ENCODE data around the gene MEA1.
"Not testable (repeated sequence)": the region's sequence is repeated elsewhere in the genome, so short reads cannot be mapped to it uniquely, and the experiment has no call there.

Gene MEA1

DNA sequence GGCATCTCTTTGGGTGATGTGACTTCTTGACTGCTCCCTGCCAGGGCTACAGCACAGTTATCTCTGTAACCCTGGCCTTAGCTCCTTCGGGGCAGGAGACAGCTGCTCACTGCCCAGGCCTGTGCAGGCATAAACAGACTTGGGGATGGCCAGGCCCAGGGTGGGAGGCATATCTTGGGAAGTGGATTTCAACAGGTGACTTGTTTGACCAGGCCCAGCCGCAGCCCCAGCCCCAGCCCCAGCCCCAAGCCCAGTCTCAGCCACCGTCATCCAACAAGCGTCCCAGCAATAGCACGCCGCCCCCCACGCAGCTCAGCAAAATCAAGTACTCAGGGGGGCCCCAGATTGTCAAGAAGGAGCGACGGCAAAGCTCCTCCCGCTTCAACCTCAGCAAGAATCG is 7.5 kb downstream of the MEA1 start:
- FAIRE-seq, result no peak

DNA sequence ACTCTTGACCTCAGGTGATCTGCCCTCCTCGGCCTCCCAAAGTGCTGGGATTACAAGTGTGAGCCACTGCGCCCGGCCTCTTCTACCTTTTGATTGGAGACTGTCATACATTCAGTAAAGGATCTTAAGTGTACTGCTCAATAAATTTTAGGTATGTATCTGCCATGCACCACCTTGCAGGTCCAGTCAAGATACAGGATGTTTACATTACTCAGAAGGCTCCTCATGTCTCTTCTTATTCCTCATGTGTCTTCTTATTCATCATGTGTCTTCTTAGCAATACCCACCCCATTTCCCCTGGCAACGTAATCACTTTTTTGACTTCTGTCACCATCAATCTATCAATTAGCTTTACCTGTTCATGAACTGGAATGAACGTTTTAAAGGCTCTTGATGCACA is 7.9 kb downstream of the MEA1 start:
- FAIRE-seq, result no peak

DNA sequence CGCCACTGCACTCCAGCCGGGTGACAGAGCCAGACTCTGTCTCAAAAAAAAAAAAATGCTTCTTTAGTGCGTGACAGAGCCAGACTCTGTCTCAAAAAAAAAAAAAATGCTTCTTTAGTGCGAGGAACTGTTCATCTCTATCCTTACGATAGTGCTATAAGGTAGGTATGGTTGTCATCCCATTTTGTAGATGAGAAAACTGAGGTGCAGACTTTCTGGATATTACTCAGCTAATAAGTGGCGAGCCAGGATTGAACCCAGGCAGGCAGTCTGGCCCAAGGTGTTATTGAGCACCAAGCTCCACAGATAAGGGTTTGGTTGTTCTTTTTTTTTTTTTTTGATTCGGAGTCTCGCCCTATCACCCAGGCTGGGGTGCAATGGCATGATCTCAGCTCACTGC is 11.9 kb downstream of the MEA1 start:
- FAIRE-seq, result no peak

DNA sequence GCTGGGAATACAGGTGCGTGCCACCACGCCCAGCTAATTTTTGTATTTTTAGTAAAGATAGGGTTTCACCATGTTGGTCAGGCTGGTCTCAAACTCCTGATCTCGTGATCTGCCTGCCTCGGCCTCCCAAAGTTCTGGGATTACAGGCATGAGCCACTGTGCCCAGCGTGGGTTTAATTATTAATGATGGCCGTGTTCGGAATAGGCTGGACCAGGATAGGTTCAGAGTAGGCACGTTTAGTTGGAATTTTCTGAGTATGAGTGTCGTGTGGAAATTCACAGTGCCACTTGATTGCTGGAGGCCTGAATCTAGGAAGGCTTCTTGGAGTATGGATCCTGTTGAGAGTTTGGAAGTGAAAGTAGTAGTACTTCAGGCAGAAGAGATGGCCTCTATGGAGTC is 15.5 kb downstream of the MEA1 start:
- not testable (repeated sequence) for FAIRE-seq

DNA sequence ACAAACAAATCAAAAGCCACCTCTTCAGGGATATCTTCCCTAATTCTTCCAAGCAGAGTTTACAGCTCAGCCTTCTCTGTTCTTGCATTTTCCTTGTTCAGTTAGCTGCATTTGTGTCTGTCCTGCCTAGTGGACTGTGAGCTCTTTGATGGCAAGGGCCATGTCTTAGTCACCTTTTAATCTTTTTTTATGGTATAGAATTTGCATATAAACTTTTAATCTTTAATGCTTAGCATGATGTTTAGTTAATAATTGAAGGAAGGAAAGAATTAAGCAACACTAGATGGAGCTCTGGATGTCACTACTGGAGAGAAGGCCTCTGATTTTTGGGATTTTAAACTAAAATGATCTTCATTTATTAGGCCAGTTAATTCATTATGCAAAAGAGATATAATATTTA is 17.2 kb downstream of the MEA1 start:
- no peak for FAIRE-seq

DNA sequence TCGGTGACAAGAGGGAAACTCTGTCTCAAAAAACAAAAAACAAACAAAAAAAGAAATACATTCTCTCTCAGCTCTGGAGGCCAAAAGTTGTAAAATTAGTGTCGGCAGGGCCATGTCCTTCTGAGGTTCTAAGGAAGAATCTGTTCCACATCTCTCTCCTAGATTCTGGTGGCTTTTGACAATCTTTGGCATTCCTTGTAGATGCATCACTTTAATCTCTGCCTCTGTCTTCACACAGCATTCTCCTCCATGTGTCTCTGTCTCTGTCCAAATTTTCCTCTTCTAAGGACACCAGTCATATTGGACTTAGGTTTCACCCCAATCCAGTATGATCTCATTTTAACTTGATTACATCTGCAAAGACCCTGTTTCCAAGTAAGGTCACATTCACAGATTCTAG is 20.3 kb downstream of the MEA1 start:
- FAIRE-seq, result no peak

DNA sequence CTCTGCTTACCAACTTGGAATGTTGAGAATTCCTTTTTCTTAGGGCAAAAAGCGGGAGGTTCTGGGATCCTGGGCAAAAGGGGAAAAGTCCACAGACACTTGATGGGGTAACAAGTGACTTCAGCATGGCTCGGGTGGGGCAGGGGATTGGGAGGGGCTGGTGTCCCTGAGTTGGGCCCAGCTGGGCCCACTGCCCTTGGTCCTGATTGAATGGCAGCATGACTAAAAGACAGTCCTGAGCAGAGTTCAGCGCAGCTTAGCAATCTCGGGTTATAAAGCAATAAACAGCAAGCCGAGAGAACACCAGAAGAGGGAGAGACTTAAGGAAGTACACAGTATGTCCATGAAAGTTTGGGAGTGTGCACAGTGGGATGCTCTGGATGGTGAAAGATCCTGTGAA is 23.8 kb downstream of the MEA1 start:
- FAIRE-seq, result no peak

DNA sequence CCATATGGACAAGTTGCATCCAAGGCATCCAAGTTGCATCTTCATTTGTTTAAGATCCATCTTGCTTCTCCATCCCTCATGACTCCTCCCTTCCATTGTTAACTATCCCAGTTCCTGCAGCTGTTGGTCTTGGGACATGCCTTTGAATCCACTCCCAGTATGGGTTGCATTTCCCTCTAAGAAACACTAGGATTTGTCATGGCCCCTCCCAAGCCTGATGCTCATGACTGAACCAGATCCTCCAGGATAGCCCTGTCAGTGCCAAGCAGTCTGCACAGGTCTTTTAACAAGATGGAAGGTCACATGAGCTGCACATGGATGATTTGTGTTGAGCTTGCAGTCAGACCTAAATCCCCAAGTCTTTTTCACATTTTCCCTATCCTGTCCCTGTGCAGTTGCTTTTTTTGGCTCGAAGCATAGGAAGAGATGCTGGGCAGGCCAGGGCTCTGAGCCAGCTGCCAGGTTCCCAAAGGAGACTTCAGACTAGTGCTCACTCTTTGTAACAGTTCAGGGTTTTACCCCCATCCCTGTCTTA is 25.2 kb downstream of the MEA1 start:
- no peak for FAIRE-seq

DNA sequence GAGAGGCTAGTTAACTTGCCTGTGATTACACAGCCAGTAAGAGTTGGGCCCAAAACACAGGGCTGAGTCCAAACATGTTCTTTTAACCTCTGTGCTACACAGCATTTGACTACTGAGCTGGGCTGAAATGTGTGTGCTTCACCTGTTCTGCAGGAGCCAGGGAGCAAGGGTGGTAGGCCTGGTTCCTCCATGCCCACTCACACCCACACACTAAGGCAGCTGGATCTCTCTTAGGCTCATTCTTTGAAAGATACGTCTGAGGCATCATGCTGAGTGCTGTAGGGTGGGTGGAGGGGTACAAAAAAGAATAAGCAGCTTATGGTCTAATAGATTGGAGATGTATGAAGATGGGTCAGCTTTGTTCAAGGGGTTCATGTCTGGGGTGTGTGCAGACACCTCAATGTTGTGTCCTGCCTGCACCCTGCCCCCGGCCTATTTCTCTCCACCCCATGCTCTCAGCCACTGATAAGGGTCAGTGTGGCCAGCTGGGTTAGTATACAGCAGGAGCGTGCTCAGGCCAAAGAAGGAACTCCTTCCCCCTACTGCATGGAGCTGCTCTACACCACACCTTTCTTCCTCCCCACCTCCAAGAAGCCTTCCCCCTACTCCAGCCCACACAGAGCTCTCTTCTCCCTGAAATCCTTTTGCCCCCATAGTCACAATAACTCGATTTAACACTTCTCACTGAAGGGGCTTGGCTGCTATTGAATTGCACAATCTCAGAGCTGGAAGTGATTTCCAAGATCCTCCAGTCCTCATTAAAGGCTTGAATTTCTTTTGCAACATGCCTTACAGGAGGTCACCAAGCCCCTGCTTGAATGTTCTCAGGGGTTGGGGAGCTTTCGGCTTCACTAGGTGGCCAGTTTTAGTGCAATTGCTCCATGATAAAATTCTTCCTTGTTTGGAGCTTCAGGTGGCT is 26.0 kb downstream of the MEA1 start:
- no peak for FAIRE-seq

DNA sequence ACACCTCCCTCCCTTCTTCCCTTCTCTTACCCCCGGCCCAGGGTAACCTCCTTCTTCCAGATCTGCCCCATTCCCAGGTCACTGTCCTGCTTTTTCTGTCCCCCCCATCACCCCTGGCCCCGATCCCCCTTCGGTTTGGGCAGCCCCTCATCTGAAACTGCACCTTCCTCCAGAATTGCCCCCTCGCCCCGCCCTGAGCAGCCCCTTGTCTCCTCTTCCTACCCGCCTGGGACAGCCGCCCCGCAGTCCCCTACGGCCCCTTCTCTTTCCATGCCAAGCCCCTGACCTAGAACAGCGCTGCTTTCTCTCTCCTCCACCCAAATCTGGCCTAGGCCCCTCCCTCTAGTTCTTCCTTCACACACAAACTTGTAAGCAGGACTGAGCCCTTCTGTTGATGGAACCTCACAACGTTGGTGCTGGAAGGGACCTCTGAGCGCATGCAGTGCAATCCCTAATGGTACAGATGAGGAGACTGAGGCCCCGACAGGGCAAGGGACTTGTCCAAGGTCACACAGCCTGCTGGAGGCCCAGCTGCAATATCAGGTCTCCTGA is 28.7 kb downstream of the MEA1 start:
- no peak for FAIRE-seq

DNA sequence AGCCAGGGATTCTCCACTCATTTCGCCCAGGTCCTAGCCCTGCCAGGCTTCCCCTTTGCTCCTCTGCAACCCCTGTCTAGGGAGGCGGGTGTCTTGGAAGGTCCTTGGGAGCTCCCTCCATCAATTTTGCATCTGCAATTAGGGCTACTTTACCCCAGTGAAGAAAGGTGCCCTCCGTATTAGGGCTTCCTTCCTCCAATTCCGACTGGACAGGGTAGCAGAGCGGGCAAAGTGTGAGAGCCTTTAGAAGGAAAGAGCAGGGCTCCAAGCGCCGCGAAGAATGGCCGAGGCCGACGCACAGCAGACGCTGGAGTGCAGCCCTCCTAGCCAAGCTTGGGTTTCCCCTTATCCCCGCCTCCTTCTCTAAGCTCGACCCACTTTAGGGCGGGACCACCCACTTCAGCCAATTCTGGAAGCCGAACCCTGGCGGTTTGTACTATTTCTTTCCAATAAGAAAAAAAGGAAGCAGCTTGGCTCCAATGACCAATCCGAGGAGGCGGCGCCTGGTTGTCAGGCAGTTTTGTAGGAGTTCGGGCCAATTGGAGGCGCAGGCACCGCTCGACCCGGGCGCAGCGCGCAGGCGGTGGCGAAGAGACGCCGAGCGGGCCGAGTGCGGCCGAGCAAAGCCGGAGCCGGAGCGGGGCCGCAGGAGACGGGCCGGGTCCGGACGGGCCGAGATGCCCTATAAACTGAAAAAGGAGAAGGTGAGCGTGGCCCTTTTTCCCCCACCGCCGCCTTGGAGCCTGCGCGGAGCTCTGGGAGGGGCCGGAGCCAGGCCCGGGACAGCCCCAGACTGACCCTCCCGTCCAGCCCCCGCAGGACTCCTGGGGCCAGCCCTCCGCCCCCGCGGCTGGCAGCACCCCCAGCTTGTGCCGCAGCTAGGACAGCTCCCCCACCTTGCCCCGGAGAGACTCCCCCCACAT is 29.5 kb downstream of the MEA1 start, which contains the start of gene PPP2R5D:
Gene PPP2R5D, plus strand, starts transcription at position 570 of the 923 bp plus-strand sequence. Its CDS starts 108 bp downstream, at position 678.
- peak; percentile 87 for FAIRE-seq

DNA sequence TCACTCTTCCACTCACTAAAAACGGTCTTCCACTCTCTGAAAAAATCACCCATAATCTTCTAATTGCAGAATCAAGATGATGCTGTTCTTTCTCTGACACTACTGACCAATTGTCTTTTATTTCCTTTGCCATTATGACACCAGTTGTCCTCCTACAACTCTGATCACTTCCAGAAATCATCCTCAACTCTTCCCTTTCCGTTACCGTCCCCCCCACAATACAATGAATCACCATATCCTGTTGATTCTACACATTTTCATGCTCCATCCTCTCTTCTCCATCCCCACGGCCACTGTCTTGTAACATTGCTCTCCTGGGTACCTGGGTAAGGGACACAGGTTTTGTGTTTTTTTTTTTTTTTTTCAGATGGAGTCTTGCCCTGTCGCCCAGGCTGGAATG is 31.9 kb downstream of the MEA1 start:
- FAIRE-seq, result no peak

DNA sequence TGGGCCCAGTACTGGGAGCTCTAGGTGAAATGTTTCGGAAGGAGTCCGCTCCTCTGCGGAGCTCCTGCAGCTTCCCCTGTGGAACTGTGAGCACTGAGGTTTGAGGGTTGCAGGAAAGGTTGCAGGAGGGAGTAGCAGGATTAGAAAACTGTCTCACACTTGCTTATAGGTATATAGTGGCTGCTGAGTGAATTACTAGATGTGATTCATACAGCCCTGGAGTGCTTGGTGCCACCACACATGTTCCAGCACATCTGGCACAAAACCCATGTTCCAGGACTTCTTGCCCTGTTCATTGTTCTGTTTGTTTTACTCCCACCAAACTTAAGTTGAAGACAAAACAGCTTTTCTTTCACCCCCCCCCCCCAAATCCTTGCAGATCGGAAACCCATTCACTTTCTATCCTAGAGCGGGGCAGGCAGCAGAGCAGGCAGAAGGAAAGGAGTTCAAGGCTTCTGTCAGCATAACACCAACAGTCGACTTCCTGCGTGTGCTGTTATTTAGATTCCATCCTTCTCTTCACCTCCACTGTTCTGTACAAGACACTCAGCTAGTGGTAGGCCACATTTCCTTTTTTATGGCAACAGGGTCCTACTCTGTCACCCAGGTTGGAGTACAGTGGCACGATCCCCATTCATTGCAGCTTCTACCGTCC is 34.1 kb downstream of the MEA1 start:
- FAIRE-seq, result no peak

DNA sequence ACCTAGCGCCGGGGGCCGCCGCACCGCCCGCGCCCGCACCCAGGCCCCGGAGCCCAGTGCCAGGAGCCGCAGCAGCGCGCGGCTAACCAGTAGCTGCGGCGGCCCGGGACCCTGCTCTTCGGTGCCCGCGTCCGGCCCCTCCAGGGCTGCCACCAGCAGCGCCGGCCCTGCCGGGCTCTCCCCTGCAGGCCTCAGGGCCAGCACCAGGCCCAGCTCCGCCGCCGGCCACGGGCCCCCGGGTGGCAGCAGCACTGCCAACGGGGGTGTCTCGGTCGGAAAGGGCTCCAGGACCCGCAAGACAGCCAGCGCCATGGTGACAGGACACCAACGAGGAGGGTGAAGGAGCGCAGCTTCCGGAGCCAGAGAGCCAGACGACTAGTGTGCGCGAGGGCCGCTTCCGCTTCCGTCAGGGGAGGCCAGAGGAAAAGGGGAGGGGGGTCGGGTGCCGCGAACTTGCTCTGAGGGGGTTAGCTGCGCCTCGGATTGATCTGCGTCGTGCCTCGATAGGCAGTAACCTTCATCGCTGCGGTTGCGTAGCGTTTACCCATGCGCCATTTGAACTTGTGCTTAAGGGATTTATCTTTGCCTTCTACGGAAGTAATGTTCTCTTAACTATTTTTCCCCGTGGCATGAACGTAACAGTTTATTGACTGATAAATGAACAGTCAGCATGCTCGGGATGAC is 34.8 kb downstream of the MEA1 start, which contains the start of gene PEX6:
Gene PEX6, minus strand, starts transcription at position 343 of the 684 bp plus-strand sequence. Its CDS starts 31 bp downstream, at position 312.
- FAIRE-seq, result no peak

DNA sequence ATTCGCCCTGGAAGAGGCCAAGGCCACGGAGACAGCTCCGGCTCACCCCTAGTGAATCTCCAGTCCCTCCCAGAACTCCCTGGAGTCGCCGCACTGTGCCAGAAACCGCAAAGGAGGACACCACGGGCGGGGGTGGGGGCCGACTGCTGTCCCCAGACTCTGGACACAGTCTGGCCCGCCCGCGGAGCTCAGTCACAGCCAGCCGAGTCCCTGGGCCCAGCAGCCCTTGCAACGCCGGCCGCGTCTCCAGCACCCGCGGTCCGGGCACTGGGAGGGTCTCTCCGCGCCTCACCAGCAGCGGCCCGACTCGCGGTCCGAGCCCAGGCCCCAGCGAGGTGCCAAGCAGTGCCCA is 35.3 kb downstream of the MEA1 start:
- no peak for FAIRE-seq

DNA sequence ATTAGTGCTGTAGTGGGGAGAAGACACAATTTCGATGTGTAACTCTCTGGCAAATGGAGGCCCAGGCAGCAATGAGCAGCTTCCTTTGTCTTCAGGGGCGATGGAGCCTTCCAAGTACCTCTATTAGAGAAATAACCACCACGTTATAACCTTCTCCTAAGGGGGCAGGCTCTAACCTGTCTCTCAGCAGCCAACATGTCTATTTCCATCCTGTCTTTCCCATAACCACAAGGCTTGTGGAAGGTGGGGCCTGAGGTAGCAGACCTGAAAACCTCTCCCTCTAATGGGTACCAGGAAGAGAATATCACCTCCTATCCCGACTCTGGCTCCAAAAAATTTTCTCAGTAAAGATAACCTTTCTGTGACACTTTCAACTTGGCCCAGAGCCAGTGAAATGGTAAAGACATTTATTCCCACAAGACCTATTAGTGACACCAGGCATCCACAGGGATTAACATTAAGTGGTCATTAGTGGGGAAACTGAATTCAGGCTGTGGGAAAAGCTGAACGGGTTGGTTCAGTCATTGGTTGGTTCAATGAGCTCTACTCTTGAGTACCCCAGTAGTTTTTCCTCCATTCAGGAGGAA is 38.7 kb downstream of the MEA1 start:
- FAIRE-seq, result no peak

DNA sequence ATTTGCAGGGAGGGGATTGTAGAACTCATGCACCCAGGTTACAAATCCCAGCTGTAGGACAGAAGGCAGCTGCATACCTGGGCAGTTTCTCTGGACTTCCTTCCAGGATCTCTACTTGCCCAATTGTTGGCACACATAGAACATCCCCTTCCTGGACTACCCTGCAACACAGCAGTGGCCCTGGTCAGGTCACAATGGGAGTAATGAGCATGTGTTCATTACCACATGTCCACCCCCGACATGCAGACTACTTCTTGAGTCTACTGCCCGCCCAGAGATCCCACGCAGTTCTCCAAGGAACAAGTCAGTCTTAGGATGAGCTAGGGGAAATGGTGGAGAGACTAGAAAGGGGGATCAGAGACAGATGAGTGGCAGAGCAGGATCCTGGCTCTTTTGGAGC is 39.8 kb downstream of the MEA1 start:
- no peak for FAIRE-seq

DNA sequence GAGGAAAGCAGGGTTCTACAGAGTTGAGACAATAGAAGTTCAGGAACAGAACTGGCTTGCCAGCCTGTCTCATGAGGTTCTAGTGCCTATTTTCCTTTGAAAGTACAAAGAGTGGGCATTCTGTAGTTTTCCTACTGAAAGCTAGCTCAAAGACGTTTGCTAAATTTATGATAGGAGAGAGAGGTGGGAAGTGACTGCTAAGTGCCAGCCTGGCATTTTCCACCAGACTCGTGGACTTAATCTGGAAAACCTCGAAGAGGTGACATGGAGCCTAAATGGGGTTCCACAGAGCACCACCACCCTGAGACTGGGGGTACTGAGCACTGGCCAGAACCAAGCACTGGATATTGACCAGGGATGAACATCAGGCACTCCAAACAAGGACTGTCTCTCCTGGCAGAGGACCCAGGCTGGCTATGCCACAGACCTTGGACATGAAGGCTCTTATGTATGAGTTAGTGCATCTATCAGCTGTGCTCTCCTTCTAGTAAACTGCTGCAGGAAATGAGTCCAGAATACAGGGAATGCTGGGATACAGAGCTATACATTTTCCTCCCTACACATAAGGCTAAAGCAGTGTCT is 41.9 kb downstream of the MEA1 start:
- no peak for FAIRE-seq

DNA sequence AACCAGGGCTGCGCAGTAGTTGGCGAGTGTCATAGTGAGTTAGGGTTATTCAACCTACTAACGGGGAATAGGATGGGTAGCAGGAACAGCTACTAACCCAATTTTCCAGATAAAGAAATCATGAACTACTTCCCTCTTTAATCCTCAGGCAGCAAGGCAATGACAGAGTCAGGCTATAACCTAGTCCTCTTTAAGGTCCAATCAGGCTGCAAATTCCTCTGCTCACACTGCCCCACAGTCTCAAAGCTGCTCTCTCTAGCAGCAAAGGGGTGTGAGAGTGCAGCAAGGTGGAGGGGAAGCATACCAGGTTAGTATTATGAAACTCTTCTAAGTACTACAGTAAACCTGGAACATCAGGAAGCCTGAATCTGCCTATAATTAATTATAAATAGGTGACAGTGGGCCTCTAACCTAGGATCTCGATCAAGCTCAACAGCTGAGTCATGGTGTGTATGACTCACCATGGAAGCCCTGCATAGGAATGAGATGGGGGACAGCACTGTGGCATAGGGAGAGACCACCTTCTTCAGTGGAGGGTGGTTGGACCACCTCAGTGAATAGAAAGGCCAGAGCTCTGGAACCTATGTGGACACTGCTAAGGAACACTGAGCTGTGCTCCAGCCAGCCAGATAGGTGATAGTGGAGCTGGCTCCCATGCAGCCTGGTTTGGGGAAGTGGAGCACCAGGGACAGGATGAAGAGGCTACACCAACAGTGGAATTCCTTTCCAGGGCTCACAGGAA is 42.7 kb downstream of the MEA1 start:
- FAIRE-seq, result no peak

DNA sequence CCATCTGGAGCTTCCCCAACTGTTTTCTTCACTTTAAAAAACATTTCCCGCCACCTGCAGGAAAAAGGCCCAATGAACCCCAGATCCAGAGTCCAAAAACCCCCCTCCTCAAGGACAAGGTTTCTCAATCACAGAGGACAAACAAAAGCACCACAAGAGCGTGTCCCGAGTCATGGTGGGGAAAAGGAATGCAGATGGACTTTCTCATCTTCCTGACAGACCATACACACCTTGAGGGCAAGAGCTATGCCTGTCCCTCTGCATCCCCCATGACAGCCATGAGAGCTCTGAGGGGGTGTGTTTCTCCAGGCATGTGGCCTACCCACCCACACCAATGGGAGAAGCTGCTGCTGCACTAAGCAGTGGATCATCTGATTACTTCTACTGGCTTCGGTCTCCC is 43.8 kb downstream of the MEA1 start:
- no peak for FAIRE-seq
